ENCODE data around the gene RAMACL.

Gene RAMACL

GRCh38 chr6:166578536-166579236 lies 7.8 kb downstream of the RAMACL start:
- H3K9me3 ChIP-seq = peaks cover 0 to 9% (median 8%) of the 10 kb centered on the region in 3 donors
- no peak for TF ChIP-seq CTCF (IDR thresholded peaks at IDR 0.05)
- no peaks in the 10 kb centered on the region for H3K27me3 ChIP-seq
- intact Hi-C loops (cut with DNase I; ENCODE audit: low total_unique reads) = no loop called here
- H3K4me3 ChIP-seq = no peak overlapping the region
- no peak overlapping the region for H3K27ac ChIP-seq
- no peak for DNase-seq
- H3K36me3 ChIP-seq = no peaks in the 10 kb centered on the region
- H3K4me1 ChIP-seq = no peaks in the 10 kb centered on the region

GRCh38 chr6:166575205-166575604 lies 11.3 kb downstream of the RAMACL start:
- no peak overlapping the region for H3K27ac ChIP-seq
- peaks cover 0 to 9% (median 0%) of the 10 kb centered on the region in 4 donors for H3K4me1 ChIP-seq
- H3K4me3 ChIP-seq = no peak overlapping the region
- DNase-seq = peak in 1 of 2 donors; percentile 53
- no peaks in the 10 kb centered on the region for H3K27me3 ChIP-seq
- H3K36me3 ChIP-seq = no peaks in the 10 kb centered on the region
- TF ChIP-seq CTCF (IDR thresholded peaks at IDR 0.05) = no peak
- intact Hi-C loops (cut with DNase I; ENCODE audit: low total_unique reads) = no loop called here
- peaks cover 0 to 9% (median 8%) of the 10 kb centered on the region in 3 donors for H3K9me3 ChIP-seq

DNA sequence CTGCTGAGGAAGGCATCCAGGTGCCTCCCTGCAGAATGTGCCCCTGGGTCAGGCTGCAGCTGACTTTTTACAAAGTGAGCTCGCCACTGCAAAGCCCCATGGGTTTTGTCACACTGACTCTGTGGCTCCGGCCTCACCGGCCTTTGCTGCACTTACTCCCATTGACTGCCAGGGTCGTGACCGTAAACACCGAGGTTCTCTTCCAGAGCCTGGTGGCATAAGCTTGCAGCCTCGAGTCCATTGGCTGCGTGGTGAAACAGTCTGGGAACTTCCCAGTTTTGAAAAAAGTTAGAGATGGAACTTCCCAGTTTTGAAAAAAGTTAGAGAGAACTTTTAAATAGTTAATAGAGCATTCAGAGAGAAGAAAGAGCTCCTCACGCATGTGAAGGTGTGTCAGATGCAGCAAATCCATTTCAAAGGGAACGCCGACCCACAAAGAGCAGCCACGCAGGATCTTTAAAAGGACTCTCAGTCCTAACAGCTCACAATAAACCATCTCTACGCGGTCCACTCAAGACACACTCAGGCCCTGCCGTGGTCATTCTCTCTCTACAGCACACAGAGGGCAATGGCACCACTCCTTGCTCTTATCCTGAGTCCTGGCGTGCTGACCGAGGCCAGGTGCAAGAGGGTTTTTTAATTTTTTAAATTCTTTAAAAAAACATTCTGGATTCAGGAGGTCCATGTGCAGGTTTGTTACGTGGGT lies 12.8 kb downstream of the RAMACL start:
- DNase-seq = no peak
- peaks cover 0 to 9% (median 0%) of the 10 kb centered on the region in 4 donors for H3K4me1 ChIP-seq
- H3K27me3 ChIP-seq = no peaks in the 10 kb centered on the region
- peaks cover 0 to 9% (median 8%) of the 10 kb centered on the region in 3 donors for H3K9me3 ChIP-seq
- no peak overlapping the region for H3K4me3 ChIP-seq
- H3K27ac ChIP-seq = no peak overlapping the region
- TF ChIP-seq CTCF (IDR thresholded peaks at IDR 0.05) = no peak
- intact Hi-C loops (cut with DNase I; ENCODE audit: low total_unique reads) = no loop called here
- H3K36me3 ChIP-seq = no peaks in the 10 kb centered on the region

DNA sequence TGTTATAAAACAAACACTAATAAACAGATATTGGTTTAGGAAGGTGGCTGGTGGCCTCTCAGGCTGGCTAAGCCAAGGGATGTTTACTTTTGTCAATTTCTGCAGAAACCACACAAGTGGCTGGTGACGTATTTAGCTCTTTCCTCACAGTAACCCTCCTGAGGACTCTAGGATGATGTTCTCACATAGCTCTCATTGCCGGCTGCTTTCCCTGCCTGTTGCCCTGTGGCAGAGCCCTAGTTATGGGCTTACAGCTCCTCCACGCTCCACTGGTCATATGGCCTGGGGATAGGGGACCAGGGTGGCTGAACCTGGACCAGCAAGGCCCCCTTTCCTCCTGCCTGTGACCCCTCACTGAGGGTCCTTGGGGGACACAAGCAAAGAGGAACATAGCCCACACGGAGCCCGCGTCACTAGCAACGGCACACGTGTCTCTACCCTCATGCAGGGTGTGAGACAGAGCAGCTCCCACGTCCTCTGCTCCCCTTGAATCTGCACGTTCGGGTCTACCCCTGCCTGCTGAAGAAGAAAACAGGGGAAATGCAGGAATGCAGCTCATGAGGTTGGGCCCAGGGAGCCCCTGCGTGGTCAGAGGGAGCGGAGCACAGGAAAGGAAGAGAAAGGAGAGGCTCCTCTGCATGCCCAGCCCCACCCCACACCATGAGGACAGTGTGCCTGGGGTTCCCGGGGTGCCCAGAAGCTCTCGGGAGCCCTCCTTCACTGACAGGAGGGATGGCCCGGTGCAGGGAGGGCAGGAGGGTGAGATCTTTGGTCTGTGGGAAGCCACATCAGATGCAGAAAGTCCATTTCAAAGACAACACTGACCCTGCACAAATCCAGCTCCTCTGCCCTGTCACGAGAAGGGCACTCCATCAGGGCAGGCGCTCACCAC lies 13.9 kb downstream of the RAMACL start:
- no peak overlapping the region for H3K4me3 ChIP-seq
- intact Hi-C loops (cut with DNase I; ENCODE audit: low total_unique reads) = no loop called here
- H3K27ac ChIP-seq = no peak overlapping the region
- H3K36me3 ChIP-seq = no peaks in the 10 kb centered on the region
- no peak for TF ChIP-seq CTCF (IDR thresholded peaks at IDR 0.05)
- peaks cover 0 to 9% (median 8%) of the 10 kb centered on the region in 3 donors for H3K9me3 ChIP-seq
- peaks cover 0 to 9% (median 0%) of the 10 kb centered on the region in 4 donors for H3K4me1 ChIP-seq
- no peak for DNase-seq
- no peaks in the 10 kb centered on the region for H3K27me3 ChIP-seq

- H3K27ac ChIP-seq = no peak overlapping the region
- H3K27me3 ChIP-seq = no peaks in the 10 kb centered on the region
- intact Hi-C loops (cut with DNase I; ENCODE audit: low total_unique reads) = no loop called here
- no peaks in the 10 kb centered on the region for H3K36me3 ChIP-seq
- peaks cover 0 to 9% (median 0%) of the 10 kb centered on the region in 4 donors for H3K4me1 ChIP-seq
- TF ChIP-seq CTCF (IDR thresholded peaks at IDR 0.05) = no peak
- no peak overlapping the region for H3K4me3 ChIP-seq
- peaks cover 0 to 1% (median 0%) of the 10 kb centered on the region in 3 donors for H3K9me3 ChIP-seq
- no peak for DNase-seq
Measured at GRCh38 chr6:166570929-166571713, 15.4 kb downstream of the RAMACL start.

Measured in tibial artery (tissue), 4 donors.